ENCODE data around the gene TNIK.

DNA sequence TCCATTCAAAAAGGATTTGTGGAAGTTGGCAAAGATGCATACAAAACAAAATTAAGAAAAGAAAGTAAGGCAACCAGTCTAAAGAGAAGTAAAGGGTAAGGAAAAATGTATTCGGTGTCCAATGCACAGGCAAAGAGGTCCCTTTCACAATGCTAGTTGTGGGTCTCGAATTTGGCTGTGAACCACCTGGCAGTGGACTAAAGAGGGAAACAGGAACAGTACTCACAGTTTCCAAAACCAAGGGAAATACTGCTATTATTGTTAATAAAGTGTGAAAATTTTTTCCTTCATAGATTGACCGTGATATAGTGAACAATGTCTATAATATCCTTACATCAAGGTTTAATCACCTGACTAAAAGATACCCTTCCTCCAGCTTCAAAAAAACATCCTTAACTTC, 57.9 kb downstream of the TNIK start:
- TF ChIP-seq, protein P1, sequence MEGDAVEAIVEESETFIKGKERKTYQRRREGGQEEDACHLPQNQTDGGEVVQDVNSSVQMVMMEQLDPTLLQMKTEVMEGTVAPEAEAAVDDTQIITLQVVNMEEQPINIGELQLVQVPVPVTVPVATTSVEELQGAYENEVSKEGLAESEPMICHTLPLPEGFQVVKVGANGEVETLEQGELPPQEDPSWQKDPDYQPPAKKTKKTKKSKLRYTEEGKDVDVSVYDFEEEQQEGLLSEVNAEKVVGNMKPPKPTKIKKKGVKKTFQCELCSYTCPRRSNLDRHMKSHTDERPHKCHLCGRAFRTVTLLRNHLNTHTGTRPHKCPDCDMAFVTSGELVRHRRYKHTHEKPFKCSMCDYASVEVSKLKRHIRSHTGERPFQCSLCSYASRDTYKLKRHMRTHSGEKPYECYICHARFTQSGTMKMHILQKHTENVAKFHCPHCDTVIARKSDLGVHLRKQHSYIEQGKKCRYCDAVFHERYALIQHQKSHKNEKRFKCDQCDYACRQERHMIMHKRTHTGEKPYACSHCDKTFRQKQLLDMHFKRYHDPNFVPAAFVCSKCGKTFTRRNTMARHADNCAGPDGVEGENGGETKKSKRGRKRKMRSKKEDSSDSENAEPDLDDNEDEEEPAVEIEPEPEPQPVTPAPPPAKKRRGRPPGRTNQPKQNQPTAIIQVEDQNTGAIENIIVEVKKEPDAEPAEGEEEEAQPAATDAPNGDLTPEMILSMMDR (conservative IDR thresholded peaks at IDR 0.05; ENCODE audit: low read depth, low read length) = no peak
- no peak for TF ChIP-seq EZH2 (IDR thresholded peaks at IDR 0.05; ENCODE audit: borderline replicate concordance, low read depth, low read length, poor library complexity, severe bottlenecking)

All from A673 (cell line).